SK-N-SH treated with all-trans-retinoic acid at 6 μM for 48 hours (cell line): ENCODE measurements around the gene ABCB1.

Source experiments
- ATAC-seq: fragments of 200-7000 bp; cut with Tn5 transposase; 3 replicates; pipeline ENCODE4 v1.9.1; 2020; ENCODE audit warnings: mild to moderate bottlenecking, moderate library complexity
- ARNTL ChIP-seq: fragments of 450-650 bp; formaldehyde crosslinking; IDR thresholded peaks from 2 replicates; pipeline ENCODE4 v1.5.0; 2020; ENCODE audit warnings: low read depth, mild to moderate bottlenecking, moderate library complexity, borderline replicate concordance
- BACH2 ChIP-seq: fragments of 250-450 bp; sonication (Bioruptor Pico); IDR thresholded peaks from 2 replicates; pipeline ENCODE4 v1.9.0; 2021; ENCODE audit warnings: mild to moderate bottlenecking, borderline replicate concordance
- CSDC2 ChIP-seq: fragments of 250-450 bp; sonication (Bioruptor Pico); IDR thresholded peaks from 2 replicates; pipeline ENCODE4 v1.5.0; 2020; ENCODE audit warnings: mild to moderate bottlenecking, moderate library complexity
- CSRNP3 ChIP-seq: fragments of 250-450 bp; sonication (Bioruptor Pico); IDR thresholded peaks from 2 replicates; pipeline ENCODE4 v1.5.1; 2021; ENCODE audit warnings: mild to moderate bottlenecking, moderate library complexity
- ESRRG ChIP-seq: fragments of 250-450 bp; sonication (Bioruptor Pico); IDR thresholded peaks from 2 replicates; pipeline ENCODE4 v1.6.1; 2021; ENCODE audit warnings: mild to moderate bottlenecking
- GLIS3 ChIP-seq: fragments of 250-450 bp; sonication (Bioruptor Pico); IDR thresholded peaks from 2 replicates; pipeline ENCODE4 v1.5.0; 2020; ENCODE audit warnings: mild to moderate bottlenecking, moderate library complexity
- ISL1 ChIP-seq: fragments of 250-450 bp; sonication (Bioruptor Pico); IDR thresholded peaks from 2 replicates; pipeline ENCODE4 v2.1.2; 2022; ENCODE audit warnings: mild to moderate bottlenecking, moderate library complexity
- OSR1 ChIP-seq: fragments of 250-450 bp; sonication (Bioruptor Pico); IDR thresholded peaks from 2 replicates; pipeline ENCODE4 v1.8.0; 2022; ENCODE audit warnings: moderate library complexity, mild to moderate bottlenecking, inconsistent platforms
- PPARA ChIP-seq: fragments of 250-450 bp; sonication (Bioruptor Pico); IDR thresholded peaks from 2 replicates; pipeline ENCODE4 v1.5.0; 2020; ENCODE audit warnings: mild to moderate bottlenecking, borderline replicate concordance
- RARB ChIP-seq: fragments of 250-450 bp; sonication (Bioruptor Pico); IDR thresholded peaks from 2 replicates; pipeline ENCODE4 v1.8.0; 2021; ENCODE audit warnings: mild to moderate bottlenecking, moderate library complexity
- SNAI2 ChIP-seq: fragments of 250-450 bp; sonication (Bioruptor Pico); IDR thresholded peaks from 2 replicates; pipeline ENCODE4 v1.5.0; 2020; ENCODE audit warnings: mild to moderate bottlenecking, moderate library complexity
- TCF4 ChIP-seq: fragments of 250-450 bp; sonication (Bioruptor Pico); IDR thresholded peaks from 2 replicates; pipeline ENCODE4 v1.8.0; 2021; ENCODE audit warnings: mild to moderate bottlenecking, moderate library complexity, borderline replicate concordance
- TOX ChIP-seq: fragments of 250-450 bp; sonication (Bioruptor Pico); IDR thresholded peaks from 2 replicates; pipeline ENCODE4 v1.8.0; 2021; ENCODE audit warnings: mild to moderate bottlenecking, moderate library complexity, borderline replicate concordance
- ZC3H10 ChIP-seq: fragments of 250-450 bp; sonication (Bioruptor Pico); IDR thresholded peaks from 2 replicates; pipeline ENCODE4 v1.5.1; 2021; ENCODE audit warnings: mild to moderate bottlenecking, moderate library complexity
- ZFP3 ChIP-seq: fragments of 250-450 bp; sonication (Bioruptor Pico); IDR thresholded peaks from 2 replicates; pipeline ENCODE4 v1.5.0; 2020; ENCODE audit warnings: mild to moderate bottlenecking, moderate library complexity
- ZFP30 ChIP-seq: fragments of 450-650 bp; formaldehyde crosslinking; IDR thresholded peaks from 2 replicates; pipeline ENCODE4 v1.5.0; 2022; ENCODE audit warnings: mild to moderate bottlenecking, moderate library complexity
- ZNF565 ChIP-seq: fragments of 450-650 bp; formaldehyde crosslinking; conservative IDR thresholded peaks from 2 replicates; pipeline ENCODE4 v1.5.0; 2020; ENCODE audit warnings: low read depth, mild to moderate bottlenecking, moderate library complexity
- ZNF70 ChIP-seq: fragments of 450-650 bp; formaldehyde crosslinking; IDR thresholded peaks from 2 replicates; pipeline ENCODE4 v1.5.0; 2020; ENCODE audit warnings: mild to moderate bottlenecking, moderate library complexity
- ZNF8 ChIP-seq: fragments of 450-650 bp; formaldehyde crosslinking; IDR thresholded peaks from 2 replicates; pipeline ENCODE4 v1.5.0; 2020; ENCODE audit warnings: mild to moderate bottlenecking, moderate library complexity
- TF ChIP-seq, protein P1 (sequence below): fragments of 250-450 bp; sonication (Bioruptor Pico); IDR thresholded peaks from 2 replicates; pipeline ENCODE4 v1.5.0; 2020; ENCODE audit warnings: mild to moderate bottlenecking, moderate library complexity
- TF ChIP-seq, protein P2 (sequence below): fragments of 250-450 bp; sonication (Bioruptor Pico); IDR thresholded peaks from 2 replicates; pipeline ENCODE4 v1.8.0; 2021; ENCODE audit warnings: low read depth, mild to moderate bottlenecking, moderate library complexity, borderline replicate concordance
- TF ChIP-seq, protein P3 (sequence below): fragments of 250-450 bp; sonication (Bioruptor Pico); IDR thresholded peaks from 2 replicates; pipeline ENCODE4 v1.8.0; 2020; ENCODE audit warnings: mild to moderate bottlenecking, moderate library complexity, borderline replicate concordance

Gene ABCB1

GRCh38 chr7:87528730-87529129, 72.0 kb downstream of the ABCB1 start:
- no peak for TF ChIP-seq ARNTL
- TF ChIP-seq TCF4 (CRISPR knock-in tag): no peak
- TF ChIP-seq ISL1: peak; percentile 79
- TF ChIP-seq, all 23 proteins: peak for 1
- ATAC-seq: no peak

- ATAC-seq: no peak
- TF ChIP-seq ZNF8 (no peak), ZNF565 (CRISPR knock-in tag) (no peak), ISL1 (no peak), TCF4 (CRISPR knock-in tag) (no peak), OSR1 (no peak), GLIS3 (CRISPR knock-in tag) (no peak), ARNTL (no peak)
Observed at GRCh38 chr7:87518735-87519134, 81.9 kb downstream of the ABCB1 start.

DNA sequence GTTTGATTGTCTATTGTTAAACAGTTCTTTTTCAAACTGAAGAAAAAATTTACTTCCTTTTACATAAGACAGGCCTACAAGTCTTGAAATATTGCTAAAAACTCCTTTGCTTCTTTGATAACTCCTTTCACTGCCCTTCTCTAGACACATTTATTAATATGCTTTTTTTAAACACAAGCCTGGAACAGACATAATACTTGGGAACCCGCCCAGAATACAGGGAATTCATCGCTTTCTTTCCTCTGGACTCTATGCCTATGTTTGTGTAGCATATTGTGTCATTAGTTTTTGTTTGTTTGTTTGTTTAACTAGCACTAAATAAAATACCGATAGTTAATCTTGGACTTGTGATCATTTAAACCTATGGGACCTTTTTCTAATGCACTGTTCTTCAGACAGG, 82.8 kb downstream of the ABCB1 start:
- no peak for ATAC-seq
- TF ChIP-seq ZNF70 (no peak), ESRRG (CRISPR knock-in tag) (no peak), ZNF8 (no peak), TOX (no peak), TCF4 (CRISPR knock-in tag) (no peak), ISL1 (no peak), ZC3H10 (CRISPR knock-in tag) (no peak)
- TF ChIP-seq, protein P1, sequence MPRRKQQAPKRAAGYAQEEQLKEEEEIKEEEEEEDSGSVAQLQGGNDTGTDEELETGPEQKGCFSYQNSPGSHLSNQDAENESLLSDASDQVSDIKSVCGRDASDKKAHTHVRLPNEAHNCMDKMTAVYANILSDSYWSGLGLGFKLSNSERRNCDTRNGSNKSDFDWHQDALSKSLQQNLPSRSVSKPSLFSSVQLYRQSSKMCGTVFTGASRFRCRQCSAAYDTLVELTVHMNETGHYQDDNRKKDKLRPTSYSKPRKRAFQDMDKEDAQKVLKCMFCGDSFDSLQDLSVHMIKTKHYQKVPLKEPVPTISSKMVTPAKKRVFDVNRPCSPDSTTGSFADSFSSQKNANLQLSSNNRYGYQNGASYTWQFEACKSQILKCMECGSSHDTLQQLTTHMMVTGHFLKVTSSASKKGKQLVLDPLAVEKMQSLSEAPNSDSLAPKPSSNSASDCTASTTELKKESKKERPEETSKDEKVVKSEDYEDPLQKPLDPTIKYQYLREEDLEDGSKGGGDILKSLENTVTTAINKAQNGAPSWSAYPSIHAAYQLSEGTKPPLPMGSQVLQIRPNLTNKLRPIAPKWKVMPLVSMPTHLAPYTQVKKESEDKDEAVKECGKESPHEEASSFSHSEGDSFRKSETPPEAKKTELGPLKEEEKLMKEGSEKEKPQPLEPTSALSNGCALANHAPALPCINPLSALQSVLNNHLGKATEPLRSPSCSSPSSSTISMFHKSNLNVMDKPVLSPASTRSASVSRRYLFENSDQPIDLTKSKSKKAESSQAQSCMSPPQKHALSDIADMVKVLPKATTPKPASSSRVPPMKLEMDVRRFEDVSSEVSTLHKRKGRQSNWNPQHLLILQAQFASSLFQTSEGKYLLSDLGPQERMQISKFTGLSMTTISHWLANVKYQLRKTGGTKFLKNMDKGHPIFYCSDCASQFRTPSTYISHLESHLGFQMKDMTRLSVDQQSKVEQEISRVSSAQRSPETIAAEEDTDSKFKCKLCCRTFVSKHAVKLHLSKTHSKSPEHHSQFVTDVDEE (CRISPR knock-in tag): no peak

DNA sequence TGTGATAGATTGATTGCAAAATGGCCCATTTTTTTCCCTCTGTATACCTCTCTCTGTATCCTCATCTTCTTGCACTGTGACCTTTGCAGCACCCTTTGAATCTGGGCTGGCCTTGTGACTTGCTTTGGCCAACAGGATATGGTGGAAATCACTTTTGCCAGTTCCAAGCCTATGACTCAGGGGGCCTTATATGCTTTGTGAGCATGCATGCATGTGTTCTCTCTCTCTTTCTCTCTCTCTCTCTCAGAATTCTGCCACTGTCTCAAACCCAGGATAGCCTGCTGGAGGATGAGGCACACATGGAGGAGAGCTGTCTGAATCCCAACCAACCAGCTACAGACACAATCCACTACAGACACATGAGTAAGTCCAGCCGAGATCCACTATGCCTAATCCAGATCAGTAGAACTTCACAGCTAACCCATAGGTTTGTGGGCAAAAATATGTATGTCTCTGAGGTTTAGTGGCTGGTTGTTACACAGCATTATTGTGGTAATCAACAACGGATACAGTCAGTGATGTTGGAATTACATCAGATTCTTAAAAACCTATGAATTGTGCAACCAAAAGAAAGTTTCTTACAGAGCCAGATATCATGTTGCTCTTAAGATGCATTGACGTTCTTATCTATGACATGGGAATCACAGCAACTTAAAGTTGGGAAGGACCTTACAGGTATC, 83.4 kb downstream of the ABCB1 start:
- no peak for TF ChIP-seq RARB (CRISPR knock-in tag)

DNA sequence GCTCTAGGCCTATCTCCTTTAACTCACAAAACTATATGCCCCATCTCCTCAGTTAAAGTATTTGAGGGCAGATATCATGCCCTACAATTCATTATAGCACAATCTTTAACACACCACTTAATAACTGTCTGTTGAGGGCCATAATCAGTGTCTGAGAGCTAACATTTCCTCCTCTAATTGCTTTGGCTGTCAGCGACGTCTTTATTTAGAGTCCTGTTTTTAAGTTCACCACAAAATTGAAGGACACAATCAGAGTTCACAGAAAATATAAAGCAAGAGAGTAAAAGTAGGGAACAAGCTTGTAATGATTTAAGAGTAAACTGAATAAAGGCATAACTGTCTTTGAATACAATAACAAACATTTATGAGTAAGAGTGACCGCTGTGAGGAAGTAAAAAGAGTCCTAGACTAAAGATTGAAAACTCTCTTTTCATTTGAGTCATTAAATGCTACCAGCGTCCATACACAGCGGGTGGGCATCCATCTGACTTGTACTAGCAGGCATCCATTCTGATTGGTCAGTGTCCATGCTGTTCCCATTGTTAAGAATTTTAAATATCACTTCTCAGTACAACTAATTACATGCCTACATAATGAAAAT, 86.8 kb downstream of the ABCB1 start:
- ATAC-seq: no peak
- TF ChIP-seq ARNTL: no peak
- TF ChIP-seq CSDC2 (CRISPR knock-in tag): no peak
- no peak for TF ChIP-seq ZFP30 (CRISPR knock-in tag)
- no peak for TF ChIP-seq TOX
- TF ChIP-seq CSRNP3: no peak
- TF ChIP-seq ISL1: no peak
- TF ChIP-seq, protein P2, sequence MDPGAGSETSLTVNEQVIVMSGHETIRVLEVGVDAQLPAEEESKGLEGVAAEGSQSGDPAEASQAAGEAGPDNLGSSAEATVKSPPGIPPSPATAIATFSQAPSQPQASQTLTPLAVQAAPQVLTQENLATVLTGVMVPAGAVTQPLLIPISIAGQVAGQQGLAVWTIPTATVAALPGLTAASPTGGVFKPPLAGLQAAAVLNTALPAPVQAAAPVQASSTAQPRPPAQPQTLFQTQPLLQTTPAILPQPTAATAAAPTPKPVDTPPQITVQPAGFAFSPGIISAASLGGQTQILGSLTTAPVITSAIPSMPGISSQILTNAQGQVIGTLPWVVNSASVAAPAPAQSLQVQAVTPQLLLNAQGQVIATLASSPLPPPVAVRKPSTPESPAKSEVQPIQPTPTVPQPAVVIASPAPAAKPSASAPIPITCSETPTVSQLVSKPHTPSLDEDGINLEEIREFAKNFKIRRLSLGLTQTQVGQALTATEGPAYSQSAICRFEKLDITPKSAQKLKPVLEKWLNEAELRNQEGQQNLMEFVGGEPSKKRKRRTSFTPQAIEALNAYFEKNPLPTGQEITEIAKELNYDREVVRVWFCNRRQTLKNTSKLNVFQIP (CRISPR knock-in tag): no peak
- no peak for TF ChIP-seq ZNF8
- no peak for TF ChIP-seq ZFP3 (CRISPR knock-in tag)
- TF ChIP-seq ZNF70: no peak

More for the DNA sequence above, 83.4 kb downstream of the ABCB1 start:
- ATAC-seq: no peak

GRCh38 chr7:87512906-87513305, 87.8 kb downstream of the ABCB1 start:
- ATAC-seq: no peak
- TF ChIP-seq BACH2 (CRISPR knock-in tag): no peak
- no peak for TF ChIP-seq ZFP3 (CRISPR knock-in tag)
- no peak for TF ChIP-seq TOX
- TF ChIP-seq OSR1: no peak
- TF ChIP-seq ZNF70: no peak
- no peak for TF ChIP-seq PPARA (CRISPR knock-in tag)
- no peak for TF ChIP-seq SNAI2 (CRISPR knock-in tag)
- no peak for TF ChIP-seq ARNTL
- TF ChIP-seq, protein P1 (CRISPR knock-in tag): no peak
- TF ChIP-seq, protein P3, sequence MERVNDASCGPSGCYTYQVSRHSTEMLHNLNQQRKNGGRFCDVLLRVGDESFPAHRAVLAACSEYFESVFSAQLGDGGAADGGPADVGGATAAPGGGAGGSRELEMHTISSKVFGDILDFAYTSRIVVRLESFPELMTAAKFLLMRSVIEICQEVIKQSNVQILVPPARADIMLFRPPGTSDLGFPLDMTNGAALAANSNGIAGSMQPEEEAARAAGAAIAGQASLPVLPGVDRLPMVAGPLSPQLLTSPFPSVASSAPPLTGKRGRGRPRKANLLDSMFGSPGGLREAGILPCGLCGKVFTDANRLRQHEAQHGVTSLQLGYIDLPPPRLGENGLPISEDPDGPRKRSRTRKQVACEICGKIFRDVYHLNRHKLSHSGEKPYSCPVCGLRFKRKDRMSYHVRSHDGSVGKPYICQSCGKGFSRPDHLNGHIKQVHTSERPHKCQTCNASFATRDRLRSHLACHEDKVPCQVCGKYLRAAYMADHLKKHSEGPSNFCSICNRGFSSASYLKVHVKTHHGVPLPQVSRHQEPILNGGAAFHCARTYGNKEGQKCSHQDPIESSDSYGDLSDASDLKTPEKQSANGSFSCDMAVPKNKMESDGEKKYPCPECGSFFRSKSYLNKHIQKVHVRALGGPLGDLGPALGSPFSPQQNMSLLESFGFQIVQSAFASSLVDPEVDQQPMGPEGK (CRISPR knock-in tag): no peak
